ENCODE data around the gene TTC36. TPM values are rescaled to one million over a fixed set of nuclear protein-coding genes. Genes with fewer than 3 reads are reported as not detected.
"Not testable (repeated sequence)": the region's sequence is repeated elsewhere in the genome, so short reads cannot be mapped to it uniquely, and the experiment has no call there.

Gene TTC36, protein sequence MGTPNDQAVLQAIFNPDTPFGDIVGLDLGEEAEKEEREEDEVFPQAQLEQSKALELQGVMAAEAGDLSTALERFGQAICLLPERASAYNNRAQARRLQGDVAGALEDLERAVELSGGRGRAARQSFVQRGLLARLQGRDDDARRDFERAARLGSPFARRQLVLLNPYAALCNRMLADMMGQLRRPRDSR
- 1.4 and 2.6 TPM in 2 replicates for total RNA-seq

GRCh38 chr11:118527109-118527508 lies at the start of gene TTC36:
TTC36 (plus strand) TSS chr11:118527474; CDS start chr11:118527495, 21 bp downstream.
- DNase-seq (ENCODE audit: low read depth): peak; percentile 30

DNA sequence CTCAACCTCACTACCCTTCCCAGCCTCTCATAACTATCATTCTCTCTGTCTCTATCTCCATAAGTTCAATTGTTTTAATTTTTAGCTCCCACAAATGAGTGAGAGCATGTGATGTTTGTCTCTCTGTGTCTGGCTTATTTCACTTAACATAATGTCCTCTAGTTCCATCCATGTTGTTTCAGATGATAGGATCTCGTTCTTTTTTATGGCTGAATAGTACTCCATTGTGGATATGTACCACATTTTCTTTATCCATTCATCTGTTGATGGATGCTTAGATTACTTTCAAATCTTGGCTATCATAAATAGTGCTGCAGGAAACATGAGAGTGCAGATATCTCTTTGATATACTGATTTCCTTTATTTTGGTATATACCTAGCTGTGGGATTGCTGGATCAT lies 46.0 kb upstream of the TTC36 start:
- not testable (repeated sequence) for DNase-seq (ENCODE audit: low read depth)

- DNase-seq (ENCODE audit: low read depth): no peak
Observed at GRCh38 chr11:118484405-118484804, 42.9 kb upstream of the TTC36 start.

- no peak for DNase-seq (ENCODE audit: low read depth)
Observed at GRCh38 chr11:118485273-118485672, 42.0 kb upstream of the TTC36 start.

- DNase-seq (ENCODE audit: low read depth): peak; percentile 77
Observed at GRCh38 chr11:118488480-118489109, 38.7 kb upstream of the TTC36 start.

DNA sequence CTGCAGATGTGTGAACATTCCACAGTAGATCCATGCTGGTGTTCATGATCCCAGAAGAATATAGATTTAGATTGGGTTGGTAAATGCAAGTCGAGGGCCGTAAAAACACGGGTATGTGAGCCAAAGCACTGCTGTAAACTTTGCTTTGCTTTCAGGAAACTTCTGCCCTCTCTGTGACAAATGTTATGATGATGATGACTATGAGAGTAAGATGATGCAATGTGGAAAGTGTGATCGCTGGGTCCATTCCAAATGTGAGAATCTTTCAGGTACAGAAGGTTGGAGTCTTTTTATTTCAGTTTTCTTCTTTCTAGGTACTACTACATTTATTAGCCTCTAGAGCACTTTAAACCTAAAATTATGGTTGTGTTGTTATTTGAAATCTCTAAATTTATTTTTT lies 36.2 kb upstream of the TTC36 start:
- DNase-seq (ENCODE audit: low read depth): no peak

DNA sequence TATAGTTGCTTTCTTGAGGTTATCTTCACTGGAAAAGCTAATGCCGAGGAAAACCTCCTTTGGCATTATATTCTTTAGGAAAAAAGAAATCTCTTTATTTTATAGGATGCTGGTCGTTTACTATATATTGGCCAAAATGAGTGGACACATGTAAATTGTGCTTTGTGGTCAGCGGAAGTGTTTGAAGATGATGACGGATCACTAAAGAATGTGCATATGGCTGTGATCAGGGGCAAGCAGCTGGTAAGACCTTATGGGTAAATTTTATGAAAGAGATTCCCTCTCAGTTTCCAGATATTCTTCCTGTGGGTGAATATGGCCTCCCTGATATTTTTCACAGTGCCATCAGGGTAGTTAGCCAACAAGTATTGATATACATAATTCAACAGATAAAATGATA lies 29.4 kb upstream of the TTC36 start:
- DNase-seq (ENCODE audit: low read depth): no peak

DNA sequence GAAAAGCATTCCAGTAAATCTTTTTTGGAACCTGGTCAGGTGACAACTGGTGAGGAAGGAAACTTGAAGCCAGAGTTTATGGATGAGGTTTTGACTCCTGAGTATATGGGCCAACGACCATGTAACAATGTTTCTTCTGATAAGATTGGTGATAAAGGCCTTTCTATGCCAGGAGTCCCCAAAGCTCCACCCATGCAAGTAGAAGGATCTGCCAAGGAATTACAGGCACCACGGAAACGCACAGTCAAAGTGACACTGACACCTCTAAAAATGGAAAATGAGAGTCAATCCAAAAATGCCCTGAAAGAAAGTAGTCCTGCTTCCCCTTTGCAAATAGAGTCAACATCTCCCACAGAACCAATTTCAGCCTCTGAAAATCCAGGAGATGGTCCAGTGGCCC lies 24.1 kb upstream of the TTC36 start:
- DNase-seq (ENCODE audit: low read depth): no peak

DNA sequence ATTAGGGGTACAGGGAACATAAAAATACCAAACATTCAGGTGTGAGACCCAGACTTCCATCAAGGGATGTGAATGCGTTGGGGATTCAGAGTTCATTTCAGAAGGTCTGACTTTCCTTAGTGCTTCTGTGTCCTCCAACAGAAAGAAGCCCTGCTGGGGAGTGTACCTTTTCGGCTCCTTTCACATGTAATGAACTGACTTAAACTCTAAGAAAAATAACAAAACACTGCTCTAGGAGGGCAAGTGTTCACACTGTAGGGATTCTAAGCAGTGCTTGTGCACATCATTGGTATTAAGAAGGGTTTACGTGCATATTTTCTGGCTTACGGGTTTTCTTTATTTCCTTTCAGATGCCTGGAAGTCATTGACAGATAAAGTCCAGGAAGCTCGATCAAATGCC lies 15.7 kb upstream of the TTC36 start:
- DNase-seq (ENCODE audit: low read depth): no peak

DNA sequence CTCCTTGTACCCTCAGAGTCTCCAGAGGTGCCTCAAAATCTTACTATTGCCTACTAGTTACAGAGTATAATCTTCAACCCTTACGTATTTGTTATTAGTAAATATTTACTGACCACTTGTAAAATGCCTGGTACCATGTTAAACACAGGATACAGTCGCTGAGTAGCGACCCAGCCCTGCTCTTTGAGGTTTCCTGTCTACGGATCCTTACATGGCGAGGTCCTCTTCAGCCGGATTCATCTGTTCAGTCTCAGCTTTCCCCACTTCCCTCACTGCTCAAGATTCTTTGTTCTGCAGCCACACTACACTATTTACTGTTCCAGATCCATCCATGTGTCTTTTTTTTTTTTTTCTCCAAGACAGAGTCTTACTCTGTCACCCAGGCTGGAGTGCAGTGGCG lies 13.2 kb upstream of the TTC36 start:
- DNase-seq (ENCODE audit: low read depth): no peak

DNA sequence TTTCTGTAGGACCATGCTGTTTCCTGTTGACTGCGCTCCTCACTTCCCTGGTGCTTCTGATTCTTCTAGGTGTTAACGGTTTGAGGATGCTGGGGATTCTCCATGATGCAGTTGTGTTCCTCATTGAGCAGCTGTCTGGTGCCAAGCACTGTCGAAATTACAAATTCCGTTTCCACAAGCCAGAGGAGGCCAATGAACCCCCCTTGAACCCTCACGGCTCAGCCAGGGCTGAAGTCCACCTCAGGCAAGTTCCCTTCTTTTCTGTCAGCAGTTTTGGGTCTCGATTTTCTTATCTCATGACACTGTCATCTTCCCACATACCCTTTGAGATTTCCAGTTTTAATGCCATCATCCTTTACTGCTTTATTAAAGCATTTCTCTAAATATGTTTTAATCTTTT lies 7.7 kb upstream of the TTC36 start:
- no peak for DNase-seq (ENCODE audit: low read depth)

GRCh38 chr11:118521892-118522311 lies 5.4 kb upstream of the TTC36 start:
- DNase-seq (ENCODE audit: low read depth): no peak

DNA sequence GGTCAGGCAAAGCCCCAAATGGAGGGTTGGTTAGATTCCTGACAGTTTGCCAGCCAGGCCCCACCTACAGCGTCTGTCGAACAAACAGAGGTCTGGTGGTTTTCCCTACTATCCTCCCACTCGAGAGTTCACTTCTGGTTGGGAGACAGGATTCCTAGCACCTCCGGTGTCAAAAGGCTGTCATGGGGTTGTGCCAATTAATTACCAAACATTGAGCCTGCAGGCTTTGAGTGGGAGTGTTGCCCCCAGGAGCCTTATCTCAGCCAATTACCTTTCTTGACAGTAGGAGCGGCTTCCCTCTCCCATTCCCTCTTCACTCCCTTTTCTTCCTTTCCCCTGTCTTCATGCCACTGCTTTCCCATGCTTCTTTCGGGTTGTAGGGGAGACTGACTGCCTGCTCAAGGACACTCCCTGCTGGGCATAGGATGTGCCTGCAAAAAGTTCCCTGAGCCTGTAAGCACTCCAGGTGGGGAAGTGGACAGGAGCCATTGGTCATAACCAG lies 4.7 kb upstream of the TTC36 start:
- DNase-seq (ENCODE audit: low read depth): peak; percentile 43

GRCh38 chr11:118524356-118524755 lies 2.9 kb upstream of the TTC36 start:
- DNase-seq (ENCODE audit: low read depth): no peak

- DNase-seq (ENCODE audit: low read depth): no peak
Observed at GRCh38 chr11:118524757-118525470, 2.4 kb upstream of the TTC36 start.

GRCh38 chr11:118526688-118527087 lies 586 bp upstream of the TTC36 start:
- DNase-seq (ENCODE audit: low read depth): no peak

- DNase-seq (ENCODE audit: low read depth): no peak
Observed at GRCh38 chr11:118528511-118528910, 1.2 kb downstream of the TTC36 start.

- no peak for DNase-seq (ENCODE audit: low read depth)
Observed at GRCh38 chr11:118529584-118530175, 2.4 kb downstream of the TTC36 start.

GRCh38 chr11:118530180-118530682 lies 3.0 kb downstream of the TTC36 start:
- no peak for DNase-seq (ENCODE audit: low read depth)

- DNase-seq (ENCODE audit: low read depth): no peak
Observed at GRCh38 chr11:118530683-118531596, 3.7 kb downstream of the TTC36 start, which contains the start of gene TMEM25. TMEM25 (plus strand) TSS chr11:118531192; CDS start chr11:118531802, 610 bp downstream.

- DNase-seq (ENCODE audit: low read depth): no peak
Observed at GRCh38 chr11:118531597-118532084, 4.4 kb downstream of the TTC36 start.
